Naive B cell (primary cell): Measurements from ENCODE around the gene PMVK. TPM values are rescaled to one million over a fixed set of nuclear protein-coding genes. Genes with fewer than 3 reads are reported as not detected.

ENCODE experiments used
- ATAC-seq, 2 donors: fragments of 150-1000 bp; cut with Tn5 transposase; 2 replicates each; pipeline ENCODE4 v1.10.0; 2021; ENCODE audit warnings: low read depth in 2 of 2, mild to moderate bottlenecking in 2 of 2, moderate library complexity in 2 of 2
- DNase-seq: peaks from one replicate; pipeline ENCODE4 v3.0.0; 2022
- H3K27ac Mint-ChIP-seq, 6 donors: one replicate each; pipeline ENCODE4 v1.8.0; 2020 to 2022; ENCODE audit warnings: mild to moderate bottlenecking in 6 of 6, mixed read lengths in 6 of 6, moderate library complexity in 5 of 6, inconsistent platforms in 2 of 6
- H3K27me3 Mint-ChIP-seq, 3 donors: one replicate each; pipeline ENCODE4 v1.8.0; 2021 to 2022; ENCODE audit warnings: mixed read lengths in 3 of 3, mild to moderate bottlenecking in 1 of 3
- H3K36me3 Mint-ChIP-seq, 2 donors: one replicate each; pipeline ENCODE4 v1.8.0; 2020 to 2022; ENCODE audit warnings: mixed read lengths in 2 of 2, inconsistent platforms in 1 of 2, mild to moderate bottlenecking in 1 of 2
- H3K4me1 Mint-ChIP-seq, 3 donors: one replicate each; pipeline ENCODE4 v1.8.0; 2020 to 2022; ENCODE audit warnings: mixed read lengths in 3 of 3, inconsistent platforms in 1 of 3, mild to moderate bottlenecking in 1 of 3, moderate library complexity in 1 of 3
- H3K4me3 Mint-ChIP-seq, 8 donors: one replicate each; pipeline ENCODE4 v1.8.0; 2020 to 2022; ENCODE audit warnings: mild to moderate bottlenecking in 8 of 8, mixed read lengths in 8 of 8, moderate library complexity in 8 of 8, inconsistent platforms in 2 of 8
- H3K9me3 Mint-ChIP-seq, 7 donors: one replicate each; pipeline ENCODE4 v1.8.0; 2020 to 2022; ENCODE audit warnings: mixed read lengths in 7 of 7, mild to moderate bottlenecking in 5 of 7, inconsistent platforms in 2 of 7, moderate library complexity in 1 of 7
- polyA plus RNA-seq, 6 donors: library from polyadenylated mRNA; unstranded; fragments of 300-500 nt; fragmentation: Illumina TruSeq; gene quantifications; one replicate each; pipeline ENCODE4 v1.2.3, GENCODE V29; 2021; ENCODE audit warnings: low read depth in 6 of 6

PMVK gene
- polyA plus RNA-seq, 6 donors from 2014 or later: 30.8 to 45.7 (median 33.3) TPM

DNA sequence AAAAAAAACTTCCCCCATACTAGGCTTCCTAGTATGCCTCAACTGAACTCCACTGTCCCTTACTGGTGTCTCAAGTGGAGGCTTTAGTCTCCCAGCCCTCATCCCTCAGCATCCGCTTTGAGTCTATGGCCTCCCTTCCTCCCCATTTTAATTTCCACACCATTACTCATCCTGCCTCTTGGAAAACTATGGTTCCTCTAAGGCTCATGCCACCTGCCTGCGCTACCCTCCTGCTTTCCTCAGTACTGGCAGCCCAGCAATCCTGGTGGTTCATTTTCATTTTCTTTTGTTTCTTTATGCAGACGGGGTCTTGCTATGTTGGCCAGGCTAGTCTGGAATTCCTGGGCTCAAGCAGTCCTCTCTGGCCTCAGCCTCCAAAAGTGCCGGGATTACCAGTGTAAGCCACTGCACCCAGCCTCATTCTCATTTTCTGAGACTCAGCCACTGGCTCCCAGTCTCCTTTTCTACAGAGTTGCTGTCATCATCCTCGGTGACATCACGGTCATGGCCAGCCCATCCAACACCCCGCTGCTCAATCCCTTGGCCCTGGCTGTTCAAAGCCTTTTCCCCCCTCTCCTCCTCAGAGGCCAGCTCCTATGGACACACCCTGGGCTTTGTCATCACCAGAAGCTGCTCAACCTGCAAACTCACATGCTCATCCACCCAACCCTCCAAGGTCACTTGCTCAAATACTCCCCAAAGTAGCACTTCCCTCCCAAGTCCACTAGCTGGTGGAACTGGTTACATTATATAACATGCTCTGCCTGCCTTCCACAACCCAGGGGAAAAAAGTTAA is 2.3 kb upstream of the PMVK start:
- H3K9me3 Mint-ChIP-seq: peaks cover 0 to 1% (median 0%) of the 10 kb centered on the region in 7 donors
- peak overlapping the region; percentile 0 to 92 (median 56) for H3K4me3 Mint-ChIP-seq
- ATAC-seq (no peak), DNase-seq (no peak)
- no peaks in the 10 kb centered on the region for H3K27me3 Mint-ChIP-seq
- peaks cover 54 to 74% (median 70%) of the 10 kb centered on the region in 3 donors for H3K4me1 Mint-ChIP-seq
- H3K27ac Mint-ChIP-seq: peak overlapping the region in 5 of 6 donors; percentile 33 to 98 (median 84)
- H3K36me3 Mint-ChIP-seq: no peaks in the 10 kb centered on the region

GRCh38 chr1:154937988-154938386 is 1.5 kb upstream of the PMVK start:
- Mint-ChIP-seq H3K4me1 (peaks cover 48 to 66% (median 62%) of the 10 kb centered on the region in 3 donors), H3K36me3 (no peaks in the 10 kb centered on the region), H3K27ac (peak overlapping the region; percentile 98 to 100 (median 100)), H3K9me3 (peaks cover 0 to 1% (median 0%) of the 10 kb centered on the region in 7 donors), H3K4me3 (peak overlapping the region; percentile 80 to 98 (median 94)), H3K27me3 (no peaks in the 10 kb centered on the region)
- no peak for DNase-seq
- ATAC-seq: no peak

DNA sequence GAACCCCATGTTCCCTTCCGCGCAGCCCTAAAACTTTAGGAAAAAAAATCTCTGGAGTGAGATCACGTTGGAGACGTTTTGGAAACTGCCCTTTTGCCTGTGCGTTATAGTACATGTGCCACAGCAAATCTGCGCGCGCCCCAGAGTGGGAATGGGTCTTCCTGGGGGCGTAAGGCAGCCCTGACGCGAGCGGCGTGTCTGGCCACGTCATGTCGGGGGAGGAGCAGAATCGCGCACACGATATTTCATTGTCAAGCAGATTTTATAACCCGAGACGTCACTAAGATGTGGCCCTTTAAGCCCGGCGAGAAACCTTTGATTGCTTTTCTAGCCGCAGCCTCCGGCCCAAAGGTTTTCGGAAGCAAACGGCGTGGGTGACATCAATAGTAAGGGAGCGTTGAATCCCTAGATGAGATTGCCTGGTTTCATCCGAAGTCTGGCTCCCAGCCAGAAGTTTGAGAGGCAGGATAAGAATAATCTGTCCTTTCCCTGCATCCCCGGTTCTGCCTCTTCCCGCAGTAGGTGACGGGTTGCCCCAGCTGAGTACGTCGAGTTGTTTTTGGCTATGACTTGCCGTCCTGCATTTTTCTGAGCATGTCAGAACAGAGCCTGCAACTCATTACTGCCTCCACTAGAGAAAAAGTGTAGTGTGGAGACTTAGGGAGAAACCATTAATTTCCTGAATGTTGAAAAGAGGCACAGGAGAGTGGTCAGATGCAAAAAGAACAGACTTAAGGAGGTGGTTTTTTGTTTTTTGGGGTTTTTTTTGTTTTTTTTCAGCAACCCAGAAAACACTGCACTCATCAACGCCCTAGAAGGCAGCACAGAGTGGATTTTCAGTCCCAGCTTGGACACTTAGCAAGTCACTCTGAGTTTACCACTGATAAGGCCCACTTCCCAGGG is 817 bp upstream of the PMVK start:
- peaks cover 42 to 60% (median 55%) of the 10 kb centered on the region in 3 donors for H3K4me1 Mint-ChIP-seq
- H3K27ac Mint-ChIP-seq: peak overlapping the region; percentile 98 to 100 (median 100)
- H3K9me3 Mint-ChIP-seq: peaks cover 0 to 1% (median 0%) of the 10 kb centered on the region in 7 donors
- DNase-seq (peak; percentile 93), ATAC-seq (peak; percentile 77 to 80)
- H3K36me3 Mint-ChIP-seq: no peaks in the 10 kb centered on the region
- peak overlapping the region; percentile 89 to 98 (median 96) for H3K4me3 Mint-ChIP-seq
- no peaks in the 10 kb centered on the region for H3K27me3 Mint-ChIP-seq

DNA sequence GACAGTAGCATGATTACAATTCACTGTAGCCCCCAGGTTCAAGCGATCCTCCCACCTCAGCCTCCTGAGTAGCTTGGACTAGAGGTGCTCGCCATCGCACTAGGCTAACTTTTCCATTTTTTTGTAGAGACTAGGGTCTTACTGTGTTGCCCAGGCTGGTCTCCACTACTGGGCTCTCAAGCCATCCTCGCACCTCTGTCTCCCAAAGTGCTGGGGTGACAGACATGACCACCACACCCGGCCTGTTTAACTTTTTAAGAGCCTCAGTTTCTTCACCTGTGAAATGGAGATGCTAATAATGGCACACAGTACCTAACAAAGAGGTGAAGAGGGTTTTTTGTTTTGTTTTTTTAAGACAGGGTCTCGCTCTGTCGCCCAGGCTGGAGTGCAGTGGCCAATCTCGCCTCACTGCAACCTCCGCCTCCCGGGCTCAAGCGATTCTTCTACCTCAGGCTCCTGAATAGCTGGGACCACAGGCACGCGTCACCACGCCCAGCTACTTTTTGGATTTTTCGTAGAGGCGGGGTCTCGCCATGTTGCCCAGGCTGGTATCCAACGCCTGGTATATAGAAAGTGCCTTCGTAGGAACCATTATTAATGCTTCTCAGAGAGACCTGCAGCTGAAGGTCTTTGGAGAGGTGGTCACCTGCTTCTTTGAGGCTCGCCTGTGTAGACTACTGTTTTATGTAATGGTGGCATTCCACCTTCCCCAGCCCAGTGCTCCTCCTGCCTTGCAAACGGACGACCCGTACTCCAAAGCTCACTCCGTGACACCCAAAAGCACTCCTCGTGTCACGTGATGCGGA is 567 bp downstream of the PMVK start:
- no peaks in the 10 kb centered on the region for H3K27me3 Mint-ChIP-seq
- ATAC-seq (no peak), DNase-seq (no peak)
- no peaks in the 10 kb centered on the region for H3K36me3 Mint-ChIP-seq
- H3K27ac Mint-ChIP-seq: peak overlapping the region; percentile 98 to 100 (median 100)
- H3K4me3 Mint-ChIP-seq: peak overlapping the region; percentile 89 to 98 (median 96)
- peaks cover 31 to 47% (median 42%) of the 10 kb centered on the region in 3 donors for H3K4me1 Mint-ChIP-seq
- peaks cover 0 to 1% (median 0%) of the 10 kb centered on the region in 7 donors for H3K9me3 Mint-ChIP-seq

- DNase-seq (no peak), ATAC-seq (no peak)
- Mint-ChIP-seq H3K4me1 (peaks cover 22 to 36% (median 32%) of the 10 kb centered on the region in 3 donors), H3K9me3 (no peaks in the 10 kb centered on the region), H3K4me3 (peak overlapping the region in 5 of 8 donors; percentile 25 to 96 (median 89)), H3K36me3 (no peaks in the 10 kb centered on the region), H3K27ac (peak overlapping the region in 2 of 6 donors; percentile 49 to 80), H3K27me3 (no peaks in the 10 kb centered on the region)
Measured at GRCh38 chr1:154934358-154934948, 2.1 kb downstream of the PMVK start.

GRCh38 chr1:154931940-154932487 is 4.5 kb downstream of the PMVK start:
- peaks cover 8 to 12% of the 10 kb centered on the region in 2 donors for H3K36me3 Mint-ChIP-seq
- DNase-seq (no peak), ATAC-seq (no peak)
- H3K27ac Mint-ChIP-seq: no peak overlapping the region
- peaks cover 0 to 1% (median 0%) of the 10 kb centered on the region in 7 donors for H3K9me3 Mint-ChIP-seq
- peaks cover 9 to 16% (median 16%) of the 10 kb centered on the region in 3 donors for H3K4me1 Mint-ChIP-seq
- no peaks in the 10 kb centered on the region for H3K27me3 Mint-ChIP-seq
- H3K4me3 Mint-ChIP-seq: peak overlapping the region in 1 of 8 donors; percentile 26

GRCh38 chr1:154926201-154926600 is 10.3 kb downstream of the PMVK start:
- H3K27me3 Mint-ChIP-seq: no peaks in the 10 kb centered on the region
- H3K36me3 Mint-ChIP-seq: peaks cover 13 to 26% of the 10 kb centered on the region in 2 donors
- peaks cover 6 to 13% (median 7%) of the 10 kb centered on the region in 3 donors for H3K4me1 Mint-ChIP-seq
- peak overlapping the region in 1 of 6 donors; percentile 73 for H3K27ac Mint-ChIP-seq
- ATAC-seq (no peak), DNase-seq (no peak)
- no peak overlapping the region for H3K4me3 Mint-ChIP-seq
- peaks cover 0 to 1% (median 0%) of the 10 kb centered on the region in 7 donors for H3K9me3 Mint-ChIP-seq

DNA sequence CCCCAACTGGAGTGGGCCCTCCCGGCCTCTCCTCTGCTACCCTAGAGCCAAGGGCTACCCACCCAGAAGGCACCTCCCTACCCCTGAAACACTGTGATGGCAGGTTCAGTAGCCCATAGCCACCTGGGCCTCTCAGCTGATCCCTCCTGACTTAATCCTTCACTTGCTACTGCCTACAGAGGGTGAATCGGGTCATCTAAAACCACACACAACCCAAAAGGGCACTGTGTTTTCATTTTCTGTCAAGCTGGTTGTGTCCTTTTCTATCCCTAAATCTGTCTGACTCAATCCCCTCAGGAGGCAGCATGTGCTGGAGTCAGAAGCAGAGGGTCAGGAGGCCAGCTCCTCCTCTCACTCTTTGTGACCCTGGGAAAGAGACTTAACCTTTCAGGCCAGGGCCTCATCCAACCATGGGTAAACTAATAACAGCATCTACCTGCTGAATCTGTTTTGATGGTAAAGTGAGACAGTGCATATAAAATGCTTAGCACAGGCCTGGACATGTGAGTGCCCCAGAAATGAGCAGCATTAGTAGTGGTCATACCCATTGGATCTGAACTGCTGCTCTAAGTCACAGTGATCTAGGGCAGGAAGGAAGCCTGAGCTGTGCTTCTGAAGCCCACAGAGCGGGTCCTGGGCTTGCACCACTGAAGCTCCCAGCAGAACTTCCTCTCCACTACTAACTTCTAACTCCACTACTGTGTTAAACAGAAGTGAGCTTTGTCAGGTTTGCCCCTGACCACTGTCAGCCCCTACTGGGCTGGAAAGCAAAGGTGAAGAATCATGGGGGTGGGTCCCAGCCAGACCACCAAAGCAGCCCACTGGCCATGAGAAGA is 11.0 kb downstream of the PMVK start:
- no peaks in the 10 kb centered on the region for H3K27me3 Mint-ChIP-seq
- H3K4me3 Mint-ChIP-seq: no peak overlapping the region
- DNase-seq (no peak), ATAC-seq (peak in 1 of 2 donors; percentile 37)
- H3K4me1 Mint-ChIP-seq: peaks cover 6 to 13% (median 7%) of the 10 kb centered on the region in 3 donors
- H3K36me3 Mint-ChIP-seq: peaks cover 13 to 26% of the 10 kb centered on the region in 2 donors
- H3K9me3 Mint-ChIP-seq: peaks cover 0 to 1% (median 0%) of the 10 kb centered on the region in 7 donors
- peak overlapping the region in 3 of 6 donors; percentile 33 to 87 (median 73) for H3K27ac Mint-ChIP-seq

DNA sequence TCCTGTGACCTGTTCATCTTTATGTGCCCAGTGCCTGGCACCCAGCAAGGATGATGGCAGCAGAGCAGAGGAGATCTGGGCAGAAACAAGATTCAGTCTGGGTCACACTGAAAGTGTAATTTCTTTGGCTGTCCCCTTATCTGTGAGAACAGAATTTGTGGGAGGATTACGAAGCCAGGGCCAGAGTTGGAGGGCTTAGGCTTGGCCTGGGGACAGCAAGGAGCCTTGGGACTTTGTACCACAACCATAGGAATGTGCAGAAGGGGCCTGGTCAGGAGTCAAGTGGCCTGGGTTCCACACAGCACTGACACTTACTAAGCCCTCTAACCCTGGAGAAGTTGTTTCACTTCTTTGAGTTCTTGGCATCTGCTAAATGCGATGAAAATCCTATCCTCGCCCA is 12.8 kb downstream of the PMVK start:
- DNase-seq (no peak), ATAC-seq (no peak)
- Mint-ChIP-seq H3K4me1 (peaks cover 6 to 13% (median 7%) of the 10 kb centered on the region in 3 donors), H3K36me3 (peaks cover 13 to 26% of the 10 kb centered on the region in 2 donors), H3K27me3 (no peaks in the 10 kb centered on the region), H3K4me3 (no peak overlapping the region), H3K27ac (no peak overlapping the region), H3K9me3 (peaks cover 0 to 1% (median 0%) of the 10 kb centered on the region in 7 donors)

GRCh38 chr1:154913273-154913672 is 23.2 kb downstream of the PMVK start:
- no peaks in the 10 kb centered on the region for H3K27me3 Mint-ChIP-seq
- peaks cover 4 to 7% (median 5%) of the 10 kb centered on the region in 3 donors for H3K4me1 Mint-ChIP-seq
- peaks cover 0 to 7% of the 10 kb centered on the region in 2 donors for H3K36me3 Mint-ChIP-seq
- H3K9me3 Mint-ChIP-seq: no peaks in the 10 kb centered on the region
- H3K4me3 Mint-ChIP-seq: no peak overlapping the region
- no peak for DNase-seq
- ATAC-seq: no peak
- H3K27ac Mint-ChIP-seq: no peak overlapping the region

DNA sequence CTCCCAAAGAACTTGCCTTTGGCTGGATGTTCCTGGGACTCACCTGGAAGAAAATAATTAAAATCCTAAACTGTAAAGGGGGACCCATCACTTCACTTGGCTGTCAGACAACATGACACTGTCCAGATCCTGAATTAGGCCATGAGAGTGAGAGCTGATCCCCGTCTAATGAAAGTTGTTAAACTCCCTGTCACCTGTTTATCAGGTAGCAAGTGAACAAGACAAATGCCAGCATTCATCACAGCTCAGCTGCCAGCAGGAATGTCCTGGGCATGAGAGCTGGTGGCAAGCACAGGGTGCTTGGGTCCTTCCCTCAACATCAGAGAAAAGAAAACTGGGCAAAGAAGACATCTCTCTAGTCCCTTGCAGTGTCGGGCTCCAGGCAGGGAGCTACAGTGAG is 23.8 kb downstream of the PMVK start:
- ATAC-seq (no peak), DNase-seq (no peak)
- Mint-ChIP-seq H3K4me3 (no peak overlapping the region), H3K36me3 (peaks cover 0 to 7% of the 10 kb centered on the region in 2 donors), H3K9me3 (no peaks in the 10 kb centered on the region), H3K4me1 (peaks cover 3 to 4% (median 4%) of the 10 kb centered on the region in 3 donors), H3K27me3 (no peaks in the 10 kb centered on the region), H3K27ac (no peak overlapping the region)
